Measurements from ENCODE around the gene KCTD12. TPM values are rescaled to one million over a fixed set of nuclear protein-coding genes. Genes with fewer than 3 reads are reported as not detected.

KCTD12 gene
- total RNA-seq, 4 donors from 2014 or later, result 27.3 to 61.7 (median 35.3) TPM

- TF ChIP-seq POLR2A (IDR thresholded peaks at IDR 0.05) (no peak), POLR2AphosphoS5 (IDR thresholded peaks at IDR 0.05) (no peak), CTCF (IDR thresholded peaks at IDR 0.05) (no peak), EP300 (IDR thresholded peaks at IDR 0.05) (no peak)
- Histone ChIP-seq H3K4me3 (no peak overlapping the region), H3K9me3 (no peaks in the 10 kb centered on the region), H3K27ac (peak overlapping the region; percentile 58), H3K36me3 (no peaks in the 10 kb centered on the region), H3K27me3 (no peaks in the 10 kb centered on the region), H3K4me1 (peaks cover 25% of the 10 kb centered on the region)
- DNase-seq (ENCODE audit: low spot score in 2 of 2), result no peak
- WGBS, result 67% methylated on average over 1 of the region's 1 CpG
Observed at GRCh38 chr13:76854894-76855293, 31.3 kb downstream of the KCTD12 start.

- Histone ChIP-seq H3K4me1 (peaks cover 25% of the 10 kb centered on the region), H3K36me3 (no peaks in the 10 kb centered on the region), H3K27me3 (no peaks in the 10 kb centered on the region), H3K9me3 (no peaks in the 10 kb centered on the region), H3K27ac (peak overlapping the region; percentile 58), H3K4me3 (no peak overlapping the region)
- WGBS, result 69% methylated on average over 4 of the region's 4 CpGs
- TF ChIP-seq CTCF (IDR thresholded peaks at IDR 0.05) (no peak), POLR2AphosphoS5 (IDR thresholded peaks at IDR 0.05) (no peak), EP300 (IDR thresholded peaks at IDR 0.05) (no peak), POLR2A (IDR thresholded peaks at IDR 0.05) (no peak)
- DNase-seq (ENCODE audit: low spot score in 2 of 2), result no peak
Observed at GRCh38 chr13:76853921-76854608, 32.1 kb downstream of the KCTD12 start.

- WGBS, result 52% methylated on average over 1 of the region's 1 CpG
- Histone ChIP-seq H3K4me3 (no peak overlapping the region), H3K9me3 (no peaks in the 10 kb centered on the region), H3K4me1 (peaks cover 29% of the 10 kb centered on the region), H3K36me3 (no peaks in the 10 kb centered on the region), H3K27me3 (no peaks in the 10 kb centered on the region), H3K27ac (no peak overlapping the region)
- no peak for DNase-seq (ENCODE audit: low spot score in 2 of 2)
- TF ChIP-seq EP300 (IDR thresholded peaks at IDR 0.05) (no peak), POLR2A (IDR thresholded peaks at IDR 0.05) (no peak), POLR2AphosphoS5 (IDR thresholded peaks at IDR 0.05) (no peak), CTCF (IDR thresholded peaks at IDR 0.05) (no peak)
Observed at GRCh38 chr13:76853481-76853880, 32.7 kb downstream of the KCTD12 start.

GRCh38 chr13:76852986-76853385 lies 33.2 kb downstream of the KCTD12 start:
- 52% methylated on average over 2 of the region's 2 CpGs for WGBS
- H3K27me3 ChIP-seq, result no peaks in the 10 kb centered on the region
- TF ChIP-seq CTCF (IDR thresholded peaks at IDR 0.05), result no peak
- no peaks in the 10 kb centered on the region for H3K9me3 ChIP-seq
- H3K4me1 ChIP-seq, result peaks cover 33% of the 10 kb centered on the region
- no peak overlapping the region for H3K27ac ChIP-seq
- H3K36me3 ChIP-seq, result no peaks in the 10 kb centered on the region
- H3K4me3 ChIP-seq, result no peak overlapping the region
- no peak for DNase-seq (ENCODE audit: low spot score in 2 of 2)

GRCh38 chr13:76851961-76852360 lies 34.2 kb downstream of the KCTD12 start:
- no peak overlapping the region for H3K4me3 ChIP-seq
- no peaks in the 10 kb centered on the region for H3K9me3 ChIP-seq
- TF ChIP-seq POLR2A (IDR thresholded peaks at IDR 0.05) (no peak), CTCF (IDR thresholded peaks at IDR 0.05) (no peak), POLR2AphosphoS5 (IDR thresholded peaks at IDR 0.05) (no peak), EP300 (IDR thresholded peaks at IDR 0.05) (no peak)
- DNase-seq (ENCODE audit: low spot score in 2 of 2), result no peak
- 93% methylated on average over 4 of the region's 4 CpGs for WGBS
- H3K27me3 ChIP-seq, result no peaks in the 10 kb centered on the region
- H3K4me1 ChIP-seq, result peaks cover 34% of the 10 kb centered on the region
- H3K36me3 ChIP-seq, result no peaks in the 10 kb centered on the region
- no peak overlapping the region for H3K27ac ChIP-seq
